Effector memory CD4-positive, alpha-beta T cell (primary cell): Measurements from ENCODE around the gene HBB.

Experiments
- DNase-seq, 3 donors: peaks; one replicate each; pipeline ENCODE4 v3.0.0-alpha.2; 2020
- H3K27ac ChIP-seq: 2 replicates; pipeline ENCODE4 v1.7.0; 2013; ENCODE audit warnings: mild to moderate bottlenecking, low read length, moderate library complexity; ENCODE audit not compliant: insufficient read depth, poor library complexity, severe bottlenecking
- H3K27me3 ChIP-seq: replicated peaks from 2 replicates; pipeline ENCODE4 v1.7.0; 2013; ENCODE audit warnings: mild to moderate bottlenecking, low read length; ENCODE audit not compliant: insufficient read depth, control insufficient read depth, poor library complexity, severe bottlenecking
- H3K36me3 ChIP-seq: 2 replicates; pipeline ENCODE4 v1.7.0; 2013; ENCODE audit warnings: mild to moderate bottlenecking, low read length, moderate library complexity; ENCODE audit not compliant: control insufficient read depth, insufficient read depth
- H3K4me1 ChIP-seq: 2 replicates; pipeline ENCODE4 v1.7.0; 2013; ENCODE audit warnings: low read length, mild to moderate bottlenecking; ENCODE audit not compliant: control insufficient read depth, insufficient read depth, poor library complexity, severe bottlenecking
- H3K4me3 ChIP-seq: 2 replicates; pipeline ENCODE4 v1.7.0; 2013; ENCODE audit warnings: low read length, low read depth, mild to moderate bottlenecking; ENCODE audit not compliant: insufficient read depth, poor library complexity, severe bottlenecking
- H3K9me3 ChIP-seq: 2 replicates; pipeline ENCODE4 v1.7.0; 2013; ENCODE audit warnings: mild to moderate bottlenecking, low read length, moderate library complexity; ENCODE audit not compliant: control insufficient read depth
- total RNA-seq, 3 donors: gene quantifications; one replicate each; lab custom pipeline; 2026; lab: John Stamatoyannopoulos, UW

Gene HBB
- 0.17 to 16.7 (median 0.26) reads per million in 3 donors for total RNA-seq

GRCh38 chr11:5226732-5227310 lies at the start of gene HBB:
Gene HBB (minus strand): TSS chr11:5227071. CDS start chr11:5227021, 50 bp downstream.
- H3K27me3 ChIP-seq, result no peaks in the 10 kb centered on the region
- H3K4me3 ChIP-seq, result no peak within 1 kb of the TSS
- no peak within 1 kb of the TSS for H3K27ac ChIP-seq

GRCh38 chr11:5275369-5276110 lies 48.7 kb upstream of the HBB start:
- Histone ChIP-seq H3K27ac (no peak overlapping the region), H3K27me3 (no peaks in the 10 kb centered on the region)

More at GRCh38 chr11:5226732-5227310, at the start of gene HBB:
- Histone ChIP-seq H3K4me1 (no peaks in the 10 kb centered on the region), H3K36me3 (no peaks in the 10 kb centered on the region), H3K9me3 (no peaks in the 10 kb centered on the region)
- DNase-seq, result no peak

GRCh38 chr11:5274395-5274794 lies 47.5 kb upstream of the HBB start:
- Histone ChIP-seq H3K4me3 (no peak overlapping the region), H3K36me3 (no peaks in the 10 kb centered on the region), H3K4me1 (no peaks in the 10 kb centered on the region), H3K27me3 (no peaks in the 10 kb centered on the region), H3K27ac (no peak overlapping the region), H3K9me3 (no peaks in the 10 kb centered on the region)
- DNase-seq, result no peak

More at GRCh38 chr11:5275369-5276110, 48.7 kb upstream of the HBB start:
- no peaks in the 10 kb centered on the region for H3K4me1 ChIP-seq
- no peak for DNase-seq
- no peaks in the 10 kb centered on the region for H3K9me3 ChIP-seq
- no peaks in the 10 kb centered on the region for H3K36me3 ChIP-seq
- H3K4me3 ChIP-seq, result no peak overlapping the region

GRCh38 chr11:5272395-5273017 lies 45.6 kb upstream of the HBB start:
- H3K27ac ChIP-seq, result no peak overlapping the region
- H3K36me3 ChIP-seq, result no peaks in the 10 kb centered on the region
- no peak overlapping the region for H3K4me3 ChIP-seq
- H3K27me3 ChIP-seq, result no peaks in the 10 kb centered on the region
- no peaks in the 10 kb centered on the region for H3K4me1 ChIP-seq
- H3K9me3 ChIP-seq, result no peaks in the 10 kb centered on the region
- no peak for DNase-seq

- H3K9me3 ChIP-seq, result no peaks in the 10 kb centered on the region
- no peaks in the 10 kb centered on the region for H3K4me1 ChIP-seq
- H3K27me3 ChIP-seq, result no peaks in the 10 kb centered on the region
- H3K27ac ChIP-seq, result no peak within 1 kb of the TSS
- no peak for DNase-seq
- no peak within 1 kb of the TSS for H3K4me3 ChIP-seq
- H3K36me3 ChIP-seq, result no peaks in the 10 kb centered on the region
Measured at GRCh38 chr11:5269715-5270147, 42.9 kb upstream of the HBB start, which contains the start of gene HBE1. Gene HBE1 (minus strand): TSS chr11:5269945. CDS start chr11:5269890, 55 bp downstream.

- no peaks in the 10 kb centered on the region for H3K4me1 ChIP-seq
- no peaks in the 10 kb centered on the region for H3K9me3 ChIP-seq
- H3K36me3 ChIP-seq, result no peaks in the 10 kb centered on the region
- no peak for DNase-seq
- no peak overlapping the region for H3K27ac ChIP-seq
- H3K27me3 ChIP-seq, result no peaks in the 10 kb centered on the region
- no peak overlapping the region for H3K4me3 ChIP-seq
Measured at GRCh38 chr11:5267033-5267563, 40.2 kb upstream of the HBB start.

GRCh38 chr11:5266609-5267008 lies 39.7 kb upstream of the HBB start:
- DNase-seq, result no peak
- Histone ChIP-seq H3K27ac (no peak overlapping the region), H3K27me3 (no peaks in the 10 kb centered on the region), H3K4me3 (no peak overlapping the region), H3K36me3 (no peaks in the 10 kb centered on the region), H3K4me1 (no peaks in the 10 kb centered on the region), H3K9me3 (no peaks in the 10 kb centered on the region)

GRCh38 chr11:5265832-5266231 lies 39.0 kb upstream of the HBB start:
- no peak overlapping the region for H3K4me3 ChIP-seq
- H3K4me1 ChIP-seq, result no peaks in the 10 kb centered on the region
- no peak for DNase-seq
- no peaks in the 10 kb centered on the region for H3K27me3 ChIP-seq
- H3K9me3 ChIP-seq, result no peaks in the 10 kb centered on the region
- H3K27ac ChIP-seq, result no peak overlapping the region
- no peaks in the 10 kb centered on the region for H3K36me3 ChIP-seq

GRCh38 chr11:5258543-5259262 lies 31.8 kb upstream of the HBB start:
- Histone ChIP-seq H3K4me1 (no peaks in the 10 kb centered on the region), H3K27me3 (no peaks in the 10 kb centered on the region), H3K36me3 (no peaks in the 10 kb centered on the region), H3K27ac (no peak overlapping the region), H3K9me3 (no peaks in the 10 kb centered on the region), H3K4me3 (no peak overlapping the region)
- DNase-seq, result no peak
